Transverse colon (tissue), 4 donors: ENCODE results near the gene OR4F6.

ENCODE experiments used
- POLR2A ChIP-seq: fragments of 450-650 bp; IDR thresholded peaks from one replicate; pipeline ENCODE4 v1.6.1; 2016; ENCODE audit warnings: antibody characterized with exemption, mild to moderate bottlenecking, moderate library complexity
- POLR2AphosphoS5 ChIP-seq, 3 donors: sonication (generic); formaldehyde crosslinking; IDR thresholded peaks; one replicate each; pipeline ENCODE4 v1.6.1; 2016; ENCODE audit warnings: antibody characterized with exemption in 3 of 3
- TF ChIP-seq, protein P1 (sequence below), 5 experiments: fragments of 200-600 bp in 3 of 5; fragments of 450-650 bp in 2 of 5; sonication (generic) in 3 of 5; IDR thresholded peaks; 1 replicate in 2 of 5; 2 replicates in 3 of 5; pipeline ENCODE4 v1.5.1; 2016 to 2017; ENCODE audit warnings: antibody characterized with exemption in 5 of 5, inconsistent platforms in 3 of 5, mild to moderate bottlenecking in 2 of 5, moderate library complexity in 1 of 5

DNA sequence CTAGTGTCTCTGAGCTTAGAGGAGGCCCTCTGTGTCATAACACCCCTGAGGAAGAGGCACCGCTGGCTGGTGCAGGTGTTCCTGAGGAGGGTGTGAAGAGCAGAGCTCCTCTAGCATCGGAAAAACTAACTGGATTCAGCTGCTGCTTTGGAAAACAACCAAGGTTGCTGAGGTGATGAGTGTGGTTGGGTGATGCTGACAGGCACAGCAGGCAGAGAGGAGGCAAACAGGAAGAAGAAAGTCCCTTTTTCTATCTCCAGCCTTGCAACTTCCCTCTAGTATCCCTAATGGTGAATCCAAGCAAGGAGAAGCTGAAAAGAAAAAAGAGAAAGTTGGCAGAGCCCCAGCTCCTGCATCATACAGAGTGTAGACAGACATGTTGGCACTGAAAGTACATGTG is 4.9 kb downstream of the OR4F6 start:
- TF ChIP-seq, protein P1, sequence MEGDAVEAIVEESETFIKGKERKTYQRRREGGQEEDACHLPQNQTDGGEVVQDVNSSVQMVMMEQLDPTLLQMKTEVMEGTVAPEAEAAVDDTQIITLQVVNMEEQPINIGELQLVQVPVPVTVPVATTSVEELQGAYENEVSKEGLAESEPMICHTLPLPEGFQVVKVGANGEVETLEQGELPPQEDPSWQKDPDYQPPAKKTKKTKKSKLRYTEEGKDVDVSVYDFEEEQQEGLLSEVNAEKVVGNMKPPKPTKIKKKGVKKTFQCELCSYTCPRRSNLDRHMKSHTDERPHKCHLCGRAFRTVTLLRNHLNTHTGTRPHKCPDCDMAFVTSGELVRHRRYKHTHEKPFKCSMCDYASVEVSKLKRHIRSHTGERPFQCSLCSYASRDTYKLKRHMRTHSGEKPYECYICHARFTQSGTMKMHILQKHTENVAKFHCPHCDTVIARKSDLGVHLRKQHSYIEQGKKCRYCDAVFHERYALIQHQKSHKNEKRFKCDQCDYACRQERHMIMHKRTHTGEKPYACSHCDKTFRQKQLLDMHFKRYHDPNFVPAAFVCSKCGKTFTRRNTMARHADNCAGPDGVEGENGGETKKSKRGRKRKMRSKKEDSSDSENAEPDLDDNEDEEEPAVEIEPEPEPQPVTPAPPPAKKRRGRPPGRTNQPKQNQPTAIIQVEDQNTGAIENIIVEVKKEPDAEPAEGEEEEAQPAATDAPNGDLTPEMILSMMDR (IDR thresholded peaks at IDR 0.05), result no peak
- no peak for TF ChIP-seq POLR2AphosphoS5 (IDR thresholded peaks at IDR 0.05)
- no peak for TF ChIP-seq POLR2A
